HEK293 (cell line): ENCODE data around the gene CCDC12.

ENCODE experiments used
- CTCF ChIA-PET: fragments of 350-600 bp; formaldehyde crosslinking; extraction: SDS; loops from one replicate; lab custom pipeline; 2021; ENCODE audit warnings: antibody characterized with exemption; lab: Yijun Ruan, JAX
- POLR2A ChIA-PET: fragments of 300-600 bp; formaldehyde crosslinking; extraction: SDS; loops from one replicate; lab custom pipeline; 2020; ENCODE audit warnings: antibody characterized with exemption, inconsistent platforms; lab: Yijun Ruan, JAX
- H3K27ac ChIP-seq: fragments of 200-500 bp; sonication (Bioruptor generic); 2 replicates; pipeline ENCODE4 v1.5.1; 2014; ENCODE audit warnings: low read depth, low read length, control low read depth, inconsistent platforms; ENCODE audit errors: extremely low read depth
- H3K36me3 ChIP-seq, 2 experiments: fragments of 200-500 bp in 1 of 2; sonication (Bioruptor generic) in 1 of 2; 1 replicate in 1 of 2; 2 replicates in 1 of 2; pipeline ENCODE4 v1.5.1; 2014 to 2017; ENCODE audit warnings: inconsistent platforms in 2 of 2, low read length in 2 of 2; ENCODE audit not compliant: control insufficient read depth in 2 of 2, insufficient read depth in 1 of 2
- H3K4me1 ChIP-seq: fragments of 200-500 bp; sonication (Bioruptor generic); 2 replicates; pipeline ENCODE4 v1.5.1; 2014; ENCODE audit warnings: mild to moderate bottlenecking, low read length, inconsistent platforms; ENCODE audit not compliant: control insufficient read depth, insufficient read depth
- H3K4me3 ChIP-seq: 2 replicates; pipeline ENCODE4 v1.5.1; 2011; ENCODE audit warnings: low read depth, mild to moderate bottlenecking, control low read depth, low read length, moderate library complexity
- H3K9me3 ChIP-seq: fragments of 200-500 bp; sonication (Bioruptor generic); 2 replicates; pipeline ENCODE4 v1.5.1; 2014; ENCODE audit warnings: low read depth, low read length, inconsistent platforms; ENCODE audit not compliant: control insufficient read depth, insufficient read depth
- IKZF3 ChIP-seq: fragments of 450-650 bp; IDR thresholded peaks from 2 replicates; pipeline ENCODE4 v1.5.0; 2018; ENCODE audit warnings: missing biosample characterization, mild to moderate bottlenecking, missing genetic modification characterization, moderate library complexity
- KLF9 ChIP-seq: fragments of 450-650 bp; formaldehyde crosslinking; IDR thresholded peaks from 2 replicates; pipeline ENCODE4 v1.5.1; 2016; ENCODE audit warnings: missing biosample characterization, missing genetic modification characterization, low read depth
- PBX3 ChIP-seq: sonication (generic); formaldehyde crosslinking; IDR thresholded peaks from 2 replicates; pipeline ENCODE4 v1.8.1; 2022; ENCODE audit warnings: mild to moderate bottlenecking, moderate library complexity, missing genetic modification reagents
- PRDM1 ChIP-seq: fragments of 450-650 bp; formaldehyde crosslinking; IDR thresholded peaks from 2 replicates; pipeline ENCODE4; 2016; ENCODE audit warnings: missing biosample characterization, missing genetic modification characterization
- SCRT1 ChIP-seq: fragments of 450-650 bp; formaldehyde crosslinking; IDR thresholded peaks from 2 replicates; pipeline ENCODE4 v1.5.1; 2016; ENCODE audit warnings: missing biosample characterization, missing genetic modification characterization, borderline replicate concordance
- SCRT2 ChIP-seq: fragments of 450-650 bp; formaldehyde crosslinking; IDR thresholded peaks from 2 replicates; pipeline ENCODE4 v1.5.1; 2016; ENCODE audit warnings: missing biosample characterization, missing genetic modification characterization
- SETDB1 ChIP-seq: IDR thresholded peaks from one replicate; pipeline ENCODE4 v1.6.1; 2017; ENCODE audit warnings: mild to moderate bottlenecking, low read length, moderate library complexity, mixed read lengths; ENCODE audit not compliant: insufficient read length
- ZFP3 ChIP-seq: fragments of 450-650 bp; formaldehyde crosslinking; IDR thresholded peaks from 2 replicates; pipeline ENCODE4 v1.5.1; 2016; ENCODE audit warnings: low read depth, missing biosample characterization, missing genetic modification characterization
- ZFP37 ChIP-seq: fragments of 450-650 bp; formaldehyde crosslinking; IDR thresholded peaks from 2 replicates; pipeline ENCODE4 v1.5.1; 2016; ENCODE audit warnings: missing biosample characterization, missing genetic modification characterization
- ZNF140 ChIP-seq: fragments of 450-650 bp; formaldehyde crosslinking; IDR thresholded peaks from 2 replicates; pipeline ENCODE4 v1.5.1; 2016; ENCODE audit warnings: missing biosample characterization, missing genetic modification characterization
- ZNF501 ChIP-seq: fragments of 450-650 bp; formaldehyde crosslinking; IDR thresholded peaks from 2 replicates; pipeline ENCODE4 v1.5.1; 2016; ENCODE audit warnings: missing biosample characterization, missing genetic modification characterization
- ZNF560 ChIP-seq: fragments of 450-650 bp; formaldehyde crosslinking; IDR thresholded peaks from 2 replicates; pipeline ENCODE4 v1.5.1; 2017; ENCODE audit warnings: missing biosample characterization, missing genetic modification characterization, borderline replicate concordance
- ZNF629 ChIP-seq: fragments of 450-650 bp; formaldehyde crosslinking; IDR thresholded peaks from 2 replicates; pipeline ENCODE4 v1.5.1; 2017; ENCODE audit warnings: missing biosample characterization, missing genetic modification characterization
- ZNF670 ChIP-seq: fragments of 450-650 bp; formaldehyde crosslinking; IDR thresholded peaks from 2 replicates; pipeline ENCODE4 v1.5.1; 2016; ENCODE audit warnings: missing biosample characterization, missing genetic modification characterization, low read depth
- ZNF707 ChIP-seq: fragments of 450-650 bp; formaldehyde crosslinking; IDR thresholded peaks from 2 replicates; pipeline ENCODE4 v1.5.1; 2016; ENCODE audit warnings: missing biosample characterization, missing genetic modification characterization
- ZNF791 ChIP-seq: fragments of 450-650 bp; formaldehyde crosslinking; IDR thresholded peaks from 2 replicates; pipeline ENCODE4 v1.5.1; 2016; ENCODE audit warnings: missing biosample characterization, missing genetic modification characterization
- ZSCAN23 ChIP-seq: fragments of 450-650 bp; formaldehyde crosslinking; IDR thresholded peaks from 2 replicates; pipeline ENCODE4 v1.5.1; 2016; ENCODE audit warnings: missing biosample characterization, missing genetic modification characterization

CCDC12 gene

GRCh38 chr3:46874430-46874829, 102.1 kb downstream of the CCDC12 start (continued):
- TF ChIP-seq ZFP37 (tag by site-specific recombination) (no peak), ZNF501 (tag by site-specific recombination) (no peak), SETDB1 (no peak), PBX3 (CRISPR knock-in tag) (no peak), ZNF629 (tag by site-specific recombination) (no peak), ZNF791 (tag by site-specific recombination) (no peak), PRDM1 (tag by site-specific recombination) (no peak)

GRCh38 chr3:46873521-46873920, 103.0 kb downstream of the CCDC12 start:
- H3K4me1 ChIP-seq = no peaks in the 10 kb centered on the region
- no peak overlapping the region for H3K4me3 ChIP-seq
- no peak for TF ChIP-seq ZFP3 (tag by site-specific recombination)
- TF ChIP-seq SCRT2 (tag by site-specific recombination) = no peak
- TF ChIP-seq ZNF140 = no peak
- TF ChIP-seq ZNF560 (tag by site-specific recombination) = no peak
- TF ChIP-seq ZNF707 = no peak
- TF ChIP-seq PRDM1 (tag by site-specific recombination) = no peak
- no peak for TF ChIP-seq ZNF670 (tag by site-specific recombination)
- TF ChIP-seq IKZF3 (tag by site-specific recombination) = no peak
- no peak for TF ChIP-seq KLF9 (tag by site-specific recombination)
- no peak for TF ChIP-seq ZSCAN23
- no peak for TF ChIP-seq SCRT1
- H3K36me3 ChIP-seq = no peaks in the 10 kb centered on the region
- H3K27ac ChIP-seq = no peak overlapping the region
- no peaks in the 10 kb centered on the region for H3K9me3 ChIP-seq
- CTCF ChIA-PET = interaction anchor here (1.0 kb wide), 1 partner anchor 22 kb away, joined by 4 read pairs; no protein-coding TSS in a partner anchor
- POLR2A ChIA-PET = no interaction called here
